ENCODE results near the gene MYF6. TPM values are rescaled to one million over a fixed set of nuclear protein-coding genes. Genes with fewer than 3 reads are reported as not detected.

Gene MYF6
- total and polyA plus RNA-seq, 9 of the 15 experiments (the other 6 are each of a cell fraction or from before 2014, with no cell fraction given), result not detected

GRCh38 chr12:80690513-80690912, 16.9 kb upstream of the MYF6 start:
- no peak overlapping the region for H3K9ac ChIP-seq (ENCODE audit: insufficient read depth in 1 of 2, low read depth in 2 of 2, low read length in 2 of 2)
- TF ChIP-seq CGGBP1 (CRISPR knock-in tag; IDR thresholded peaks at IDR 0.05), result no peak
- TF ChIP-seq ZNF584 (CRISPR knock-in tag; IDR thresholded peaks at IDR 0.05; ENCODE audit: low read depth), result no peak
- no peak for TF ChIP-seq TCF7L2 (IDR thresholded peaks at IDR 0.05; ENCODE audit: low read depth, low read length)
- TF ChIP-seq MCM3 (IDR thresholded peaks at IDR 0.05), result no peak
- TF ChIP-seq ZKSCAN3 (CRISPR knock-in tag; IDR thresholded peaks at IDR 0.05), result no peak
- no peak for TF ChIP-seq MECOM (CRISPR knock-in tag; IDR thresholded peaks at IDR 0.05)
- TF ChIP-seq SIN3B (IDR thresholded peaks at IDR 0.05; ENCODE audit: low read depth), result no peak
- no peak for TF ChIP-seq EP300 (IDR thresholded peaks at IDR 0.05; ENCODE audit: low read length)
- TF ChIP-seq SRSF7 (optimal IDR thresholded peaks at IDR 0.05; ENCODE audit: low read depth, low read length), result no peak
- no peak for TF ChIP-seq POLR3G (IDR thresholded peaks at IDR 0.05; ENCODE audit: extremely low read depth, insufficient read length, insufficient replicate concordance)
- TF ChIP-seq ZC3H8 (IDR thresholded peaks at IDR 0.05), result no peak
- TF ChIP-seq PHB (CRISPR knock-in tag; IDR thresholded peaks at IDR 0.05), result no peak
- 0% methylated on average over 2 of the region's 2 CpGs for WGBS (ENCODE audit: insufficient coverage, low coverage, missing lambda C conversion rate)
- no peaks in the 10 kb centered on the region for H3K4me1 ChIP-seq (replicated peaks in 1 of 2; ENCODE audit: control insufficient read depth in 2 of 2, insufficient read depth in 2 of 2, low read length in 2 of 2)
- no peaks in the 10 kb centered on the region for H3K27me3 ChIP-seq (ENCODE audit: control insufficient read depth in 2 of 2, insufficient read depth in 2 of 2, low read length in 2 of 2)
- no peak for DNase-seq (ENCODE audit: extremely low read depth in 1 of 4, low spot score in 3 of 4)
- H3K4me3 ChIP-seq, result no peak overlapping the region
- H3K9me1 ChIP-seq (ENCODE audit: control insufficient read depth, insufficient read depth, low read length), result no peaks in the 10 kb centered on the region
- no peak for FAIRE-seq
- no peak overlapping the region for H3K27ac ChIP-seq (ENCODE audit: extremely low read depth, low read depth, low read length)
- POLR2A ChIA-PET, result no interaction called here
- no peak for ATAC-seq
- no TSS peak for BruUV-seq (replicated peaks)
- in situ Hi-C loops (cut with MboI) (no loop called here), intact Hi-C loops (cut with micrococcal nuclease) (no loop called here)
- H3K4me2 ChIP-seq (ENCODE audit: insufficient read depth, low read length), result no peak overlapping the region
- no peaks in the 10 kb centered on the region for H4K20me1 ChIP-seq (replicated peaks; ENCODE audit: control insufficient read depth, insufficient read depth, low read length)
- no peaks in the 10 kb centered on the region for H3K36me3 ChIP-seq (ENCODE audit: control insufficient read depth, insufficient read depth, low read length)
- no peaks in the 10 kb centered on the region for H3K79me2 ChIP-seq (ENCODE audit: control insufficient read depth, insufficient read depth, low read length)
- CTCF ChIA-PET (ENCODE audit: low intra/inter-chr PET ratio), result no interaction called here
- H3K9me3 ChIP-seq (replicated peaks; ENCODE audit: control insufficient read depth, insufficient read depth, low read depth, low read length), result no peaks in the 10 kb centered on the region
- H2AFZ ChIP-seq (ENCODE audit: low read depth, low read length), result no peak overlapping the region
